HT1080 (cell line): ENCODE data around the gene IRF5. TPM values are rescaled to one million over a fixed set of nuclear protein-coding genes. Genes with fewer than 3 reads are reported as not detected.
"Not testable (repeated sequence)": the region's sequence is repeated elsewhere in the genome, so short reads cannot be mapped to it uniquely, and the experiment has no call there.

Experiments used
- DNase-seq: peaks from one replicate; pipeline ENCODE4 v3.0.0-alpha.2; 2015; ENCODE audit warnings: low read depth
- total RNA-seq: library from RNA; depleted of rRNA; stranded (reverse); fragments of >200 nt; shearing (Covaris generic); gene quantifications from 2 replicates; pipeline ENCODE4 v1.2.3, GENCODE V29; 2014

The IRF5 gene
- total RNA-seq, 1 experiment from 2014 or later = 2.3 TPM

DNA sequence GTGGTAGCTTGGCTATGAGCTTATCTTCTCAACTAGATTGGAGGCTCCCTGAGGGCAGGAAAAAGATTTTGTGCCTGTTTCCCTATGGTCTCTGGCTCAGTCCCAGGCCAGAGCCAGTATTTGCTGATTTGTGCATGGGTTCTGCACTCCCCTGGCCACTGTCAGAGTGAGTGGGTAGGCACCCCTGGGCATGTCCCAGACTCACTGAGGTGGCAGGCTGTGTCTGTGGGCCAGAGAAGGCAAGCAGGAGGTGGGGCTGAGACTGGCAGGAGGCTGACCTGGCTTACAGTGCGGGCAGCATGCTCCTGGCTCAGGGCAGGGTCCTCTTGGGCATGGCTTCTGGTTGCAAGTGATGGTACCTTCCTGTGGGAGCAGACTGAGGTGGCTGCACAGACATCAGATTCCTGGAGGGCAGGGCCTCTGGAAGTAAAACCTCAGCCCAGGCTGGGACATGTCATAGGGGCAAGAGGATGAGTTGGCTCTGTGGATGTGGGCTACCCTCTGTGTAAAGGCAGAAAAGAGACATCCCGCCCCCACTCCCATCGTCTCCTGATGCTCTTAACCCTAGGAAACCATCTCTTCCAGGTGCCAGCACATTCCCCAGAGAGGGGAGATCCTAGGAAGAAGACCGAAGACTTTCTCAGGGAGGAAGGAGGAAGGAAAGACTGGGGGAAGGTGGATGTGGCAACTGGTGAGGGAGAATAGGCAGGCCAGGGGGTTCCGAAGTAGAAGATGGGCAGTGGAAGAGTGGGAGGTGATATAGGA, 31.5 kb upstream of the IRF5 start:
- no peak for DNase-seq

DNA sequence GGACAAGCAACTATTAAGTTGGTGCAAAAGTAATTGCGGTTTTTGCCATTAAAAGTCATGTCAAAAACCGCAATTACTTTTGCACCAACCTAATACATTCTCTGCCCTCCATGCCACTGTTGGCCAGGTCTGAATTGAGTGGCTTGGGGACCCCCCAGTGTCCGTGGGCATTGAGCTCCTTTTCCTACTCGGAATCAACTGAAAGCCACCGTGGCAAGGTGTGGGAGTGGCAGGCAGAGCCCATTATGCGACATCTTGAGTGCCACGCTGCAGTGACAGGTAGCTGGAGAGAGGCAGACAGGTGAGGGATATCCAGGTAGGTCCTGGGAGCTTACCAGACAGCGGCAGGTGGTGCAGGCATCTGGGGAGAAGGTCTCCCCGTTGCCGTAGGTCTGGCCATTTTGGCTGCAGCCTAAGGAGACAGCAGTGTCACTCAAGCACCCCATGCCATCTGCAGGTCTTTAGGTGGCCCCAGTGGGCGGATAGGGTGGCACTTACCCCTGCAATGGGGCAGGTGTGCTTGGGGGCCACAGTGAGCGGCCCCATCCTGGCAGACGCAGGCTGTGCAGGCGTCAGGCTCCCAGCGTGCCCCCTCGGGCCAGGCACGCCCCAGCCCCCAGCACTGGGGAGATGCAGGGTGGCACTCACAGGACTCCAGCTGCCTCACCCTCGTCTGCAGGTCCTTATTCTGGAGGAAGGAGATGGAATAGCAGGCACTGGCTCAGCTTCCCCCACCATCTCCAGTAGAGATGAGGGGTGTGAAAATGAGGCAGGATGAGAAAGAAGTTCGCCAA, 30.8 kb upstream of the IRF5 start:
- DNase-seq = no peak

DNA sequence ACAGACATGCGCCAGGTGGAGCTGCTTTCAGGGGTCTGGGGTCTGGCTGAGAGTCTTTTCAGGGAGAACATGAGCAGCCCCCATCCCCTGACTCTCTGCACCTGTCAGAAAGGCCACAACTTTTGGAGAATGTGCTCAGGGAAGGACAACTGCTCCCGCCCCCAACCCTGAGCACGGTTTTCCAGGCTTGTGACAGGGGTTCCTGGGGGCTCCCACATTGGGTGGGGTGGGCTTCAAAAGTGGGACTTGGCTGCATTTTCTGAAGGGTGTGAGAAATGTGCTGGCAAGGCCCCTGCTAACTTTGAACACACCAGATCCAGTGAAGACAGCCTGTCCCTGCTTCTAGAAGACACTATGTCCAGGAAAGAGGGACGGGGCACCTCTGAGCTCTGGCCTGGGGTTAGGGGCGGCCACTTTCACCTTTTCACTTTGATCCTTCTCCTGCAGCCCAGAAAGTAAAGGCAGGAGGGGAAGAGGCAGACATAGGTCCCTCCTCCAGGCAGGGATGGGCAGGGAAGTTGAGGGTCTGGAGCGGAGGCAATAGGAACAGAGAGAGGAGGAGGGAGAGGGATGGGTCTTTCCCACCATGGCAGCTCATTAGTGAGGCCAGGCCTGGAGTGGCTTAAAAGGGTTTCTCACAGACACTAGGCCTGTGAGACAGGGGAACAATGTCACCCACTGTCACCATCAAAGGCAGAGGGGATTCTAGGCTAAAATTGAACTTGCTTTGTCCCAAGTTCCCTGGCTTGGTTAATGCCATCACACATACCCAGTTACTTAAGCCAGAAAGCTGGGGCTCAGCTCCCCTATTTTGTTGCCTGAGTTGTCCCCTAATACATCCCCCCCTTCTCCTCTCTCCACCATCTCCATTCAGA, 28.7 kb upstream of the IRF5 start:
- no peak for DNase-seq

DNA sequence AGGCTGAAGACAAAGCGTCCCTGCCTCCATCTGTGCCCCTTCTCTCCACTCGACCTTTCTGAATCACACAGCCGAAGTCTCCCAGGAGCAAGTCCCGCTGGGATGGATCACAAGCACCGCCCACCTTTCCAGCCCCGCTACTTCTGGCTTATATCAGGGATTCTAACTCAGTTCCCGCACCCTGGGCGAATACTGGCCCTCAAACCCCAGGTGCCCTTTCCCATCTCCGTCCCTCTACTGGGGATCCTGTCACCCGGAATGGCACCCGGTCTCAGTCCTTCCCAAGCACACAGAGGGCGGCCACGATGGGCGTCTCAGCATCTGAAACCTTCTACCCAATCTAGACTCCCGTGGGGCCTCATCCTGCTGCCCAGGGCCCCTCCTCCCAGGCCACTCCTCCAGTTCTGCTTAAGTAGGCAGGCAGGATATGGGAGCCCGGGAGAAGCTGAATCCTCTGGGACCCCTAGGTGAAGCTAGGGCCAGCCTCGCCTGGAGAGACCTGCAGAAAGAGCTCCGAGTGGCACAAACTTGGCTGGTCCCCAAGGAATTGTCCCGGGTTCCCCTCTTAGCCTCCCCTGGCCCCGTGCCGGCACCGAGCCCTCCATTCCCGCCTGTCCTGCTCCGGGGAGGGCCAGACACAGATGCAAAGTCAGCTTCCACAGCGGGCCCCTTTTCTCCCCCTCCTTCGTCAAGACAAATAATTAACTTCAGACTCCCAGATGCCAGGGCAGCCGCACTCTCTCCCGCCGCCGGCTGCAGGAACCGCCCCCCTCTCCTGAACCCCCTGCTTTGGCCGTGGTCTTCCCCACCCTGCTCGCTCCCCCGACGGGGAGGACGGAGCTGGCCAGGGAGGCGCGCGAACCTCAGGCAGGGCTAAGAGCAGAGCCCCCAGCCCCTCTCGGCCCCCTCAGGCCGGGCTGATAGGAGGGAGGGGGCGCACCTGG, 27.8 kb upstream of the IRF5 start:
- DNase-seq = peak; percentile 32

DNA sequence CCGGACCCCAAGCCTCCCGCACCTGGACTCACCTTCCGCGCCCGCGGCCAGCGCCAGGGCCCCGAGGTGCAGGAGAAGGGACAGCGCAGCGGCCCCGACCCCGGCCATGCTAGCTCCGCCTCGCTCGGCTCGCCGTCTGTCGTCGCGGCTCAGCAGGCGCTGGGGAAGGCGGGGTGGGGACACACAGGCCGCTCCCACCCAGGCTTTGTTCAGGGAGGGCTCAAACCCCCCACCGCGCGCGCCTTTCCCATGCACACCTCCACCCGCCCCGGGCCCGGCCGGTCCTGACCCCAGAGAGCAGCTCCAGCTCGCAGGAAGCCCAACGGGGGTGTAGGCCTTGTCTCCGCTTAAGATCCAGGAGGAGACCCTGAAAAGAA, 27.2 kb upstream of the IRF5 start, which contains the start of gene KCP:
Gene KCP (minus strand): TSS at position 141 of the 377 bp plus-strand sequence. CDS start 33 bp downstream, at position 108.
- DNase-seq = no peak

DNA sequence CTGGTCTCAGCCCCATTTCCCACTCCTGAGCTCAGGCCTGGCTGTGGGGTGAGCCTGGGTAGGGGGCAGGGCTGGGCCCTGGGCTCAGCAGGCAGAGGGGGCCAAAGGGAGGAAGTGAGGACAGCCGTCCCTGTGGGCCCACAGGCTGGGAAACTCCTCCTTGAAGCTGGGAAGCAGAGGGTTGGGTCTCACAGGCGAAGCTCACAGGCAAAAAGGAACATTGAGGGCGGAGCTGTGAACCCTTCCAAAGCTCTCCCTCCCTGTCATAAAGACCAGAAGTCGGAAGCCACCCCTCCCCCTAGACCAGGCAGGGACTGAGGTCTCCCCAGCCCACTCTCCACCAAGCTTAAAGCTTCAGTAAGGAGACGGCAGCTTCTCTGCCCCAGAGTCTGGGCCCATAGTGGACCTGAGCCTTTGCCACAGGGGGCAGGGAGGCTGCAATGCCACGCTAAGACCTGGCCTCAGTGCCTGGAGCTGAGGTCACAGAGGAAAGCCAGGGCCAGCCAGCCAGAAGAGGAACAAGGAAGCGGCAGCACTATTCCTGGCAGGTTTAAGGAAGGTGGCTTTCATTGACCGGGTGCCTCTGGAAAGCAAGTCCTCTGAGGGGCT, 26.2 kb upstream of the IRF5 start:
- DNase-seq = no peak

DNA sequence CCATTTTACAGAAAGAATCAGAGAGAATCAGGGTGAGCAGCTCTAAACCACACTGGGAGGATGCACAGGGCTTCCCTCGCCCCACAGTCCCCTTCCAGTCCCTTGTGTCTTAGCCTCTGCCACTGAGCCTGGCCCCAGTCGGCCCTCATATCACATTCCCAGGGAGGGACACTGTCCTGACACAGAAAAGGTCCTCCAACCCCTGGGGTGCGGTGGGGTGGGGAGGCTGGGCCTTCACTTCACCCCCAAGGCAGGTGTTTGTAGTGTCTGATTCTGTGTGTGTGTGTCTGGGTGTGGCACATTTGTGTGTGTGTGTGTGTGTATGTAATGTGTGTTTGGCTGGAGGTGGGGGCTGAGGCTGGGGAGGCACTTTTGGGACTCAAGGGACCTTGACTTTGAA, 25.4 kb upstream of the IRF5 start:
- DNase-seq = no peak

DNA sequence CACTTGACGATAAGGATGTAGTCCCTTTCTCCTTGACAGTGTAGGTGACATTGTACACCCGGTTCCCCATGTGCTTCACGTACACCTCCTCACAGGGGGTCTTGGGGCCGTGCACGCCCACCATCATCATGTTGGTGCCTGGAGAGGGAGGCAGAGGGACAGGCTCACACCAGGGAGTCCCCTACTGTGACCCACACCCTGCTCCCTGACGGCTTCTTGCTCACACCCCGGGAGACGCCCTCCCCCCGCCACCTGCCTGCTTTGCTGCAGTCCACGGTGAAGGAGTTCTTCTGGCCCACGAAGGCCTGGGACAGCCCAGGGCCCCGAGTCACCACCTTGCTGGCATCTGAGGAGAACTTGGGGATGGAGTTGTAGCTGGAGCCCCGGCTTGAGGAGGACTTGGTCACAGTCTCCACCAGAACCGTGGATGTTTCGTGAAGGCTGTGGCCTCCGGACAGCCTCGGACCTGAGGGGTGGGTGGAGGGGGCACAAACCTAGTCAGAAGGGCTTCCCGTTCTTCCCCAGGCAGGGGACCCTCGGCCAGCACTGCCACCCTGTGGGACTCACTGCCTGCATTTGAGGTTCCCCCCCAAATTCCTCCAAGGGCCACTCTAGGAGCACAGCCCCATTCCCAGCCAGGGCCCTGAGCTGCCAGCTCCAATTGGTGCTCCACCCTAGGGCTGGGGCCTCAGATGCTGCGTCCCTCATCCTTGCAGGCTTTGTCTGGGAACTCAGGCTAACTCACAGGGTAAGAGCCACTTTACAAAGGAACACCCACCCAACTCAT, 24.8 kb upstream of the IRF5 start:
- DNase-seq = not testable (repeated sequence)

DNA sequence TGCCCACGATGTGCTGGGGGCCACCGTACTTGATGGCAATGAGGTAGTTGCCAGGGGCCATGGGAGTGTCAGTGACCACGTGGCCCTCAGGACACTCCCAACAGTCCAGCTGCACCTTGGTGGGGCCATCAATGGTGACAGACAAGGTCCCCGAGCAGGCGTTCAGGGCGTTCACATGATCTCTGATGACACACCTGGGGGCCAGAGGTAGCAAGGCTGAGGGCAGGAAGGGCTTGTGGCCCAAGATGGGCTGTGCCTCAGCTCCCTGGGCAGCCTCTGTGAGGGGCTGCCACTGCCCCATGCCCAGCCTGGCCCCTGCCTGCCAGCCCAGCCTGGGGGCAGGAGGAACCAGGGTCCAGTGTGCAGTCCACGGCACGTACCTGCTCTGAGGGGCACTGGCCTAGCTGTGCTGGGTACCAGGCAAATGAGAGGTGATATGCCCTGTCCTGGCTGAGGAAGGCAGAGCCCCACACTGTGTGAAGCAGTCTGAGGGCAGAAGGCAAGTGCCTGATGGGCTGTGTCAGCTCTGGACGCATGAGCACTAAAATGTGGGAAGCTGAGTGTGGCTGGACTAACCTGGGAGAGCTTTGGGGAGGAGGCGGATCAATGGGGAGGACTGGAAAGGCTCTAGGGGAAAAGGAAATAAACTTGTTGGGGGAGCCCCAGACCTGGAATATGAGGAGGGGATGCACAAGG, 23.7 kb upstream of the IRF5 start:
- no peak for DNase-seq

DNA sequence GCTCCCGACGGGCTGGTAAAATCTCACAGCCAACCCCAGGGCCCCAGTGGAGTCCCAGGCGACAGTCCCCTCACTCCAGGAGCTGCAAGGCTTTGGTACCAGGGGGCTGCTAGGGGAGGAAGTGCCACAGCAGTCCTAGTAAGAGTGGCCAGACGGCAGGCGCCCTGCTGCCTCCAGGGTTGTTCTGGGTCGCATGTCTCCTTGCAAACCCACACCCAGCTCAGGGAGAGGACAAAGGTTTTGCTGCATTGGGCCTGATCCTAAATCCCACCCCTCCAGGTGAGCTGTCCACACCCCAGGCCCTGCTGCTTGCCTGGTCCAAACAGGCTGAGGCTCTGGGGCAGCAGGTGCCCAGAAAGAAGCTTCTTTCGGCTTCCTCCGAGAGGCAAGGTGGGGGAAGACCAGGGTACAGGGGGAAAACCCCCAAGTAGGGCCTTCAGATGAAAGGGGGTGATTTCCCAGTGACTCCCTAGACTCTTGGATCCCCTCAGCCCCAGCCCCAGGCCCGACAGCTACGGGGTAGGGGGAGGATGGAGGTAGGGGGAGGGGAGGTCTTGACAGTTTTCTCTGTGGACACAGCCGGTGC, 23.1 kb upstream of the IRF5 start:
- DNase-seq = no peak

DNA sequence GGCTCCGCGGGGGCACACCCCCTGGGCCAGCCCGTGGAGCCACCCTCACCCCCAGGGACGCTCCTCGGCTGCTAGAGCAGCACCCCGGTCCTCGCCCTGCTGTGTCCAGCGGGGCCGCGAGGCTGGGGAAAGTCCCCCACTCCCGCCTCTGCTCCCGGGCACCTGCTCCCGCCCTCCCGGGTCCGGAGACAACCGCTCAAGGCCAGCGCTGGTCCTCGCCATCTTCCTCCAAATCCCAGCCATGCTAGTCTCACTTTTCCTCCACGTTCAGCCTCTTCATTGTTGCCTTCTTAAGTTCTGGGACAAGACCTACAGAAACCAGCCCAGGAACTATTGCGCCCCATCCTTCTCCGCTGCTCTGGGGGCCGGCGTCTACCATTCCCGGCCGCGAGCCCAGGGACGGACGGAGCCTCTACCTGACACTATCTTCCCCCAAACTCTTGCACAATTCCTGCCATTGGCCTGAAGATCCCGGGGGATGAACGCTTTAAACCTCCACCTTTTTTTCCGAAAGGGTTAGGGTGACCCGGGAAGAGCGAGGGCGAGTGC, 22.4 kb upstream of the IRF5 start:
- DNase-seq = no peak

DNA sequence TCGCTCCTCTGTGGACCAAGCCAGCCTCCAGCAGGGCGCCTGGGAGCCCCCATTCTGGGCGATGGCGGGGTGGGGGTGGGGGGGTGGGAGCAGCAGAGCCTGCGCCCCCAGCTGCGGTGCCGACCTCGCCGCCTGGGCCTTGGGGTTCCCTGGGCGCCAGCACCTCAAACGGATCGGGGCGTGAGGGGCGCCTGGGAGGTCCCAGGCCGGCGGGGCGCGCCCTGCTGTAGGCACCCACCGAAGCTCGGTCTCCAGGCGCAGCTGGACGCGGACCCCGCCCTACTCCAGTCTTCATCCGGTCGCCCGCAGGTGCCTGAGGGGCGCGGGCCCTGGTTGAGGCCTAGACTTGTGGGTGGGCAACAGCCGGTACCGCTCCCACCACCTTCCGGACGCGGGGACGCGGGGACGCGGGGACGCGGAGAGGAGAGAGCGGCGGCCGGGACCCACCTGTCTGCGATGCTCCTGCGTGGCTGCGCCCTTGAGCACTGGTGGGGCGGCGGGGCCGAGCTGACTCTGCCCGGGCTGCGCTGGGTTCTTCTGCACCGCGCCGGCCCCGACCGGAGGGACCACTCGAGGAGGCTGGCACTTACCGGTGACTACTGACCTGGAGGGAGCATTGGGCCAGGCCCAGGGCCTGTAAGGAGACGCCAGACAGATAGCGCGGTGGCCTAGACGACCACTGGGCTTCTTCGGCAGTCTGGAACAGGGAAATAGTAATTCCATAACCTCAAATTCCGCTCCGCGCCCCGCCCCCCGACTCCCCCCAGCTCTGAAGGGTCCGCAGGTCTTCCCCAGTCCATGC, 21.7 kb upstream of the IRF5 start:
- no peak for DNase-seq

DNA sequence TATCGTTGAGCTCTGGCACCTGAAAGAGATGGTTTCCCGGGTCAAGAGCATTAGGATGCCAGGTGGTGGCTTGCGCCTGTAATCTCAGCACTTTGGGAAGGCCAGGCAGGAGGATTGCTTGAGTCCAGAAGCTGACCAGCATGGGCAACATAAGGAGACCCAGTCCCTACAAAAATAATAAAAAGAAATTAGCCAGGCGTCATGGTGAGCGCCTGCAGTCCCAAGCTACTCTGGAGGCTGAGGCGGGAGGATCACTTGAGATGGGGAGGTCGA, 21.1 kb upstream of the IRF5 start:
- DNase-seq = no peak

DNA sequence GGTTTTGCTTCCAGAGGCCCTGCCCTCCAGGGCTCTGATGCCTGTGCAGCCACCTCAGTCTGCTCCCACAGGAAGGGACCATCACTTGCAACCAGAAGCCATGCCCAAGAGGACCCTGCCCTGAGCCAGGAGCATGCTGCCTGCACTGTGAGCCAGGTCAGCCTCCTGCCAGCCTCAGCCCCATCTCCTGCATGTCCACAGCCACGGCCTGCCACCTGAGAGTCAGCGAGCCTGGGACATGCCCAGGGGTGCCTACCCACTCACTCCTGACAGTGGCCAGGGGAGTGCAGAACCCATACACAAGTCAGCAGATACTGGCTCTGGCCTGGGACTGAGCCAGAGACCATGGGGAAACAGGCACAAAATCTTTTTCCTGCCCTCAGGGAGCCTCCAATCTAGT, 20.6 kb upstream of the IRF5 start:
- no peak for DNase-seq

DNA sequence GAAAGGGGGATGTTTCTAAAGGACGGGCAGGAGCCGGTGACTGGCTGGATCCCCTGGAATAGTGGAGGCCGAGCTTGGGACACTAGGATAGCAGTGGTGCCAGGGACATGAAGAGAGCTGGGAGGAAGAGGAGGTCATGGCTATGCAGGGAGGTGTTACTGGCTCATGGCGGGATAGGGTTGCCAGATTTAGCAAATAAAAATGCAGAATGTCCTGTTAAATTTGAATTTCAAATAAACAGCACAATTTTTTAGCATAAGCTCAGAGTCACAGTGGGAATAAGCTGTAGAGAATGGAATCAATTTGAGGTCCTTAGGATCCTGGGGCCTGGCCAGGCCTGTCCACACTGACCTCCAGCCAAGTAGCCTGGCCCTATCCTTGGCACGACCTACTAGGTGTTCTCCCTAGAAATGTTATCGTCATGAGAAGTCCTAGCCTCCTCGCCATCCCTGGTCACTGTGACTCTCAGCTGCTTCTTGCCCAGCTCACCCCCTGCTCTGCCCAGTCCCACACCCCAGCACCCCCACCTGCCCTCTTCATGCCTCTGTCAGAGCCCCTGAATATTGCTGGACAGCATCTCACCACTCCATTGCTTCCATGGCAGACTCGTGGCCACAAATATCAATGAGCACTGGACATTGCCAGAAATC, 19.6 kb upstream of the IRF5 start:
- no peak for DNase-seq

DNA sequence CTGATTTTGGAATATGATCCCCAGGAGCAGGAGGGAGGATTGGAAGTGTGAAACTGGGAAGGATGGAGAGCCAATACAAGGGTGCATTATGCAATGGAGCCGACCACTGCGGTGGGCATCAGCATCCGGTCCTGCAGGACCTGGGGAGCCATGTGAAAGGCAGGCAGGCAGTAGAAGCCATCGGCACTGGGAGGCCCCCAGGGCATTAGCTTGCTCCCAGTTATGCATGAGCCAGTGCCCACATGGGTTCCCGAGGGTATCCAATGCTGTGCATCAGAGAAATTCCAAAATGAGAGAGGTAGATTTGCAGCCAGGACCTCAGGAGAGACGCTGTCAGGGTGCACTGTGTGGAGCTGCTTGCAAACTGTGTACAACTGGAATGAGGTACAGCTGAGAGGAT, 18.5 kb upstream of the IRF5 start:
- DNase-seq = no peak
